Inflammatory macrophage treated with lipopolysaccharide for 1 hour (primary cell): Measurements from ENCODE around the gene LAMA4.

Source experiments
- DNase-seq, 2 donors: peaks; one replicate each; pipeline ENCODE4 v3.0.0-alpha.2; 2020 to 2022

LAMA4 gene

GRCh38 chr6:112241820-112242429, 12.4 kb downstream of the LAMA4 start:
- no peak for DNase-seq

GRCh38 chr6:112237595-112237994, 16.8 kb downstream of the LAMA4 start:
- no peak for DNase-seq

GRCh38 chr6:112237066-112237465, 17.3 kb downstream of the LAMA4 start:
- DNase-seq, result no peak

GRCh38 chr6:112235956-112236355, 18.4 kb downstream of the LAMA4 start:
- peak; percentile 77 for DNase-seq

GRCh38 chr6:112234601-112235000, 19.8 kb downstream of the LAMA4 start:
- DNase-seq, result no peak

GRCh38 chr6:112233847-112234246, 20.5 kb downstream of the LAMA4 start:
- no peak for DNase-seq

- no peak for DNase-seq
These were observed 21.5 kb downstream of the LAMA4 start for GRCh38 chr6:112232845-112233256.

GRCh38 chr6:112231594-112232060, 22.7 kb downstream of the LAMA4 start:
- DNase-seq, result no peak

GRCh38 chr6:112231164-112231563, 23.2 kb downstream of the LAMA4 start:
- no peak for DNase-seq

GRCh38 chr6:112228480-112229332, 25.7 kb downstream of the LAMA4 start:
- DNase-seq, result no peak

- DNase-seq, result no peak
These were observed 26.4 kb downstream of the LAMA4 start for GRCh38 chr6:112227992-112228391.

- DNase-seq, result no peak
These were observed 27.0 kb downstream of the LAMA4 start for GRCh38 chr6:112227411-112227810.

GRCh38 chr6:112225691-112226090, 28.7 kb downstream of the LAMA4 start:
- DNase-seq, result no peak

- no peak for DNase-seq
These were observed 30.3 kb downstream of the LAMA4 start for GRCh38 chr6:112224088-112224487.

GRCh38 chr6:112223070-112223861, 31.1 kb downstream of the LAMA4 start:
- DNase-seq, result no peak

GRCh38 chr6:112221981-112222852, 32.1 kb downstream of the LAMA4 start:
- no peak for DNase-seq

GRCh38 chr6:112221561-112221960, 32.8 kb downstream of the LAMA4 start:
- no peak for DNase-seq

- DNase-seq, result no peak
These were observed 35.8 kb downstream of the LAMA4 start for GRCh38 chr6:112218563-112218962.

- peak; percentile 62 to 73 for DNase-seq
These were observed 37.5 kb downstream of the LAMA4 start for GRCh38 chr6:112216662-112217551.

GRCh38 chr6:112215488-112216284, 38.7 kb downstream of the LAMA4 start:
- peak; percentile 21 to 27 for DNase-seq
